A673 (cell line): ENCODE measurements around the gene DOCK1. TPM values are rescaled to one million over a fixed set of nuclear protein-coding genes. Genes with fewer than 3 reads are reported as not detected.

Source experiments
- BruUV-seq: library from RNA; stranded (reverse); fragments of 400-500 nt; replicated peaks from 2 replicates; lab custom pipeline; 2021; lab: Mats Ljungman, UMichigan
- CTCF ChIA-PET: fragments of 300-600 bp; sonication (Branson Sonifier 250); formaldehyde crosslinking; loops from one replicate; lab custom pipeline; 2022; ENCODE audit warnings: antibody characterized with exemption; lab: Charles Lee
- POLR2A ChIA-PET: fragments of 300-600 bp; sonication (Branson Sonifier 250); formaldehyde crosslinking; loops from one replicate; lab custom pipeline; 2022; ENCODE audit warnings: antibody characterized with exemption; ENCODE audit not compliant: low non-redundant PET; lab: Charles Lee
- DNase-seq: peaks from one replicate; pipeline ENCODE4 v3.0.0-alpha.2; 2015; ENCODE audit warnings: low spot score
- H3K27ac ChIP-seq: fragments of 200-600 bp; sonication (generic); 2 replicates; pipeline ENCODE4 v1.5.1; 2016; ENCODE audit warnings: mixed run types, low read depth, mild to moderate bottlenecking, mixed read lengths, antibody characterized with exemption, low read length; ENCODE audit not compliant: poor library complexity, severe bottlenecking
- H3K27me3 ChIP-seq: fragments of 200-600 bp; sonication (generic); replicated peaks from 2 replicates; pipeline ENCODE4 v1.6.1; 2017; ENCODE audit warnings: mixed run types, low read depth, mild to moderate bottlenecking, mixed read lengths, antibody characterized with exemption, low read length; ENCODE audit not compliant: insufficient read depth, poor library complexity
- H3K36me3 ChIP-seq: fragments of 200-600 bp; sonication (generic); 2 replicates; pipeline ENCODE4 v1.6.1; 2016; ENCODE audit warnings: mixed run types, mild to moderate bottlenecking, mixed read lengths, antibody characterized with exemption, low read length; ENCODE audit not compliant: insufficient read depth, poor library complexity, severe bottlenecking
- H3K4me1 ChIP-seq: fragments of 200-600 bp; sonication (generic); 2 replicates; pipeline ENCODE4 v1.6.1; 2017; ENCODE audit warnings: mixed run types, mild to moderate bottlenecking, mixed read lengths, antibody characterized with exemption, low read length; ENCODE audit not compliant: insufficient read depth, poor library complexity, severe bottlenecking
- H3K4me3 ChIP-seq: fragments of 200-600 bp; sonication (generic); 2 replicates; pipeline ENCODE4 v1.5.1; 2016; ENCODE audit warnings: low read depth, mixed run types, mild to moderate bottlenecking, mixed read lengths, low read length; ENCODE audit not compliant: poor library complexity, severe bottlenecking
- H3K9me3 ChIP-seq: fragments of 200-600 bp; sonication (generic); 2 replicates; pipeline ENCODE4 v1.6.1; 2016; ENCODE audit warnings: mixed run types, low read depth, mild to moderate bottlenecking, mixed read lengths, antibody characterized with exemption, low read length; ENCODE audit not compliant: poor library complexity, severe bottlenecking
- CTCF ChIP-seq: fragments of 300-800, 200-600 bp; sonication (generic); conservative IDR thresholded peaks from 2 replicates; pipeline ENCODE4 v1.5.1; 2017; ENCODE audit warnings: low read depth, mild to moderate bottlenecking, antibody characterized with exemption, low read length, moderate library complexity, mixed read lengths
- EZH2 ChIP-seq: fragments of 200-600 bp; sonication (generic); IDR thresholded peaks from 2 replicates; pipeline ENCODE4 v1.6.1; 2017; ENCODE audit warnings: borderline replicate concordance, low read depth, mild to moderate bottlenecking, mixed read lengths, antibody characterized with exemption, low read length; ENCODE audit not compliant: poor library complexity, severe bottlenecking
- intact Hi-C: fragments of 100-400 bp; cut with micrococcal nuclease; formaldehyde crosslinking; loops from one replicate; pipeline ENCODE4 v1.10.0; 2022; ENCODE audit not compliant: unreplicated experiment
- total RNA-seq: library from RNA; stranded (reverse); gene quantifications from 2 replicates; pipeline ENCODE4 v1.2.3, GENCODE V29; 2021

DOCK1 gene
- total RNA-seq, 1 experiment from 2014 or later, result 30.7 TPM

- CTCF ChIA-PET, result no interaction called here
- intact Hi-C loops, result no loop called here
These were observed 284.0 kb downstream of the DOCK1 start for GRCh38 chr10:127189226-127189625.

GRCh38 chr10:127190427-127190826, 285.2 kb downstream of the DOCK1 start:
- Histone ChIP-seq H3K27ac (no peak overlapping the region), H3K4me1 (peaks cover 8% of the 10 kb centered on the region), H3K4me3 (no peak overlapping the region), H3K27me3 (peaks cover 24% of the 10 kb centered on the region), H3K36me3 (no peaks in the 10 kb centered on the region), H3K9me3 (no peaks in the 10 kb centered on the region)
- POLR2A ChIA-PET, result no interaction called here
- DNase-seq, result peak; percentile 15
- intact Hi-C loops, result no loop called here
- TF ChIP-seq EZH2 (no peak), CTCF (no peak)
- no TSS peak for BruUV-seq
- CTCF ChIA-PET, result no interaction called here

More at GRCh38 chr10:127189226-127189625, 284.0 kb downstream of the DOCK1 start:
- no peak for TF ChIP-seq CTCF
- no peak for TF ChIP-seq EZH2
- Histone ChIP-seq H3K27ac (no peak overlapping the region), H3K4me1 (peaks cover 6% of the 10 kb centered on the region), H3K9me3 (no peaks in the 10 kb centered on the region), H3K4me3 (no peak overlapping the region), H3K27me3 (peaks cover 12% of the 10 kb centered on the region), H3K36me3 (no peaks in the 10 kb centered on the region)
- POLR2A ChIA-PET, result no interaction called here
- DNase-seq, result no peak
- BruUV-seq, result no TSS peak

GRCh38 chr10:127193125-127193524, 287.9 kb downstream of the DOCK1 start:
- Histone ChIP-seq H3K4me3 (no peak overlapping the region), H3K4me1 (peaks cover 18% of the 10 kb centered on the region), H3K27ac (no peak overlapping the region), H3K9me3 (no peaks in the 10 kb centered on the region), H3K27me3 (peaks cover 39% of the 10 kb centered on the region), H3K36me3 (no peaks in the 10 kb centered on the region)
- no peak for TF ChIP-seq CTCF
- no peak for TF ChIP-seq EZH2
- DNase-seq, result no peak
- ChIA-PET CTCF (no interaction called here), POLR2A (no interaction called here)
- intact Hi-C loops, result no loop called here
- BruUV-seq, result no TSS peak
